Loucy (cell line): ENCODE data around the gene PBRM1.

Experiments used
- CTCF ChIP-seq: fragments of 200-600 bp; sonication (generic); conservative IDR thresholded peaks from 2 replicates; pipeline ENCODE4 v1.5.1; 2014; ENCODE audit warnings: mild to moderate bottlenecking, antibody characterized with exemption, low read length
- EZH2phosphoT487 ChIP-seq: fragments of 200-600 bp; IDR thresholded peaks from 2 replicates; pipeline ENCODE4 v1.6.1; 2018; ENCODE audit warnings: antibody characterized with exemption, mild to moderate bottlenecking, moderate library complexity, borderline replicate concordance

GRCh38 chr3:52539010-52539653 lies 146.6 kb downstream of the PBRM1 start:
- TF ChIP-seq CTCF (no peak), EZH2phosphoT487 (no peak)
